ENCODE results near the gene USP15.

DNA sequence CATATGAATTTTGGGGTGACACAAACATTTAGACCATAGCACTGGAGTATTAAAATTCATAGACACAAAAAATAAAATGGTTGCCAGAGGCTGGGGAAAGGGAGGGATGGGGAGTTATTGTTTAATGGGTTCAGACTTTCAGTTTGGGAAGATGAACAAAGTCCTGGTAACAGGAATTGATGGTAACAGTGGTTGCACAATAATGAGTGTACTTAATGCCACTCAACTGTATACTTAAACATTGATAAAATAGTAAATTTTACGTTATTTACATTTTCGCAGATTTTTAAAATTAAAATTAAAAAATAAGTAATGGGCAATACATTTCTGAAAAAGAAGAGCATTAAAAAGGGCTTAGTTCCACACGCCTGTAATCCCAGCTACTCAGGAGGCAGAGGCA lies 35.6 kb upstream of the USP15 start:
- TF ChIP-seq EP300 (IDR thresholded peaks at IDR 0.05; ENCODE audit: borderline replicate concordance), result no peak
- TF ChIP-seq TAF1 (IDR thresholded peaks at IDR 0.05; ENCODE audit: low read depth), result no peak
- no peak for TF ChIP-seq TEAD4 (IDR thresholded peaks at IDR 0.05)
- TF ChIP-seq, protein P1, sequence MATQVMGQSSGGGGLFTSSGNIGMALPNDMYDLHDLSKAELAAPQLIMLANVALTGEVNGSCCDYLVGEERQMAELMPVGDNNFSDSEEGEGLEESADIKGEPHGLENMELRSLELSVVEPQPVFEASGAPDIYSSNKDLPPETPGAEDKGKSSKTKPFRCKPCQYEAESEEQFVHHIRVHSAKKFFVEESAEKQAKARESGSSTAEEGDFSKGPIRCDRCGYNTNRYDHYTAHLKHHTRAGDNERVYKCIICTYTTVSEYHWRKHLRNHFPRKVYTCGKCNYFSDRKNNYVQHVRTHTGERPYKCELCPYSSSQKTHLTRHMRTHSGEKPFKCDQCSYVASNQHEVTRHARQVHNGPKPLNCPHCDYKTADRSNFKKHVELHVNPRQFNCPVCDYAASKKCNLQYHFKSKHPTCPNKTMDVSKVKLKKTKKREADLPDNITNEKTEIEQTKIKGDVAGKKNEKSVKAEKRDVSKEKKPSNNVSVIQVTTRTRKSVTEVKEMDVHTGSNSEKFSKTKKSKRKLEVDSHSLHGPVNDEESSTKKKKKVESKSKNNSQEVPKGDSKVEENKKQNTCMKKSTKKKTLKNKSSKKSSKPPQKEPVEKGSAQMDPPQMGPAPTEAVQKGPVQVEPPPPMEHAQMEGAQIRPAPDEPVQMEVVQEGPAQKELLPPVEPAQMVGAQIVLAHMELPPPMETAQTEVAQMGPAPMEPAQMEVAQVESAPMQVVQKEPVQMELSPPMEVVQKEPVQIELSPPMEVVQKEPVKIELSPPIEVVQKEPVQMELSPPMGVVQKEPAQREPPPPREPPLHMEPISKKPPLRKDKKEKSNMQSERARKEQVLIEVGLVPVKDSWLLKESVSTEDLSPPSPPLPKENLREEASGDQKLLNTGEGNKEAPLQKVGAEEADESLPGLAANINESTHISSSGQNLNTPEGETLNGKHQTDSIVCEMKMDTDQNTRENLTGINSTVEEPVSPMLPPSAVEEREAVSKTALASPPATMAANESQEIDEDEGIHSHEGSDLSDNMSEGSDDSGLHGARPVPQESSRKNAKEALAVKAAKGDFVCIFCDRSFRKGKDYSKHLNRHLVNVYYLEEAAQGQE (IDR thresholded peaks at IDR 0.05; ENCODE audit: low read depth), result no peak
- TF ChIP-seq YY1 (IDR thresholded peaks at IDR 0.05; ENCODE audit: low read depth), result no peak
- TF ChIP-seq, protein P2, sequence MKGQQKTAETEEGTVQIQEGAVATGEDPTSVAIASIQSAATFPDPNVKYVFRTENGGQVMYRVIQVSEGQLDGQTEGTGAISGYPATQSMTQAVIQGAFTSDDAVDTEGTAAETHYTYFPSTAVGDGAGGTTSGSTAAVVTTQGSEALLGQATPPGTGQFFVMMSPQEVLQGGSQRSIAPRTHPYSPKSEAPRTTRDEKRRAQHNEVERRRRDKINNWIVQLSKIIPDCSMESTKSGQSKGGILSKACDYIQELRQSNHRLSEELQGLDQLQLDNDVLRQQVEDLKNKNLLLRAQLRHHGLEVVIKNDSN (IDR thresholded peaks at IDR 0.05), result no peak
- TF ChIP-seq RAD21 (IDR thresholded peaks at IDR 0.05; ENCODE audit: low read depth), result no peak
- TF ChIP-seq CEBPB (IDR thresholded peaks at IDR 0.05), result no peak
- TF ChIP-seq NFIC (IDR thresholded peaks at IDR 0.05), result no peak
- TF ChIP-seq, protein P3, sequence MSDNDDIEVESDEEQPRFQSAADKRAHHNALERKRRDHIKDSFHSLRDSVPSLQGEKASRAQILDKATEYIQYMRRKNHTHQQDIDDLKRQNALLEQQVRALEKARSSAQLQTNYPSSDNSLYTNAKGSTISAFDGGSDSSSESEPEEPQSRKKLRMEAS (IDR thresholded peaks at IDR 0.05), result no peak
- no peak for TF ChIP-seq CREB1 (IDR thresholded peaks at IDR 0.05; ENCODE audit: low read depth)
- TF ChIP-seq EGR1 (IDR thresholded peaks at IDR 0.05), result no peak
- no peak for TF ChIP-seq FOXM1 (IDR thresholded peaks at IDR 0.05; ENCODE audit: borderline replicate concordance, low read depth)
- TF ChIP-seq TCF12 (IDR thresholded peaks at IDR 0.05; ENCODE audit: low read depth), result no peak
